MG63 (cell line): ENCODE measurements around the gene EDN3. TPM values are rescaled to one million over a fixed set of nuclear protein-coding genes. Genes with fewer than 3 reads are reported as not detected.

Experiments
- DNase-seq: peaks from one replicate; pipeline ENCODE4 v3.0.0-alpha.2; 2020
- H3K27me3 ChIP-seq: fragments of 250-450 bp; sonication (Bioruptor Pico); 2 replicates; pipeline ENCODE4 v1.5.1; 2020; ENCODE audit warnings: mild to moderate bottlenecking, moderate library complexity
- H3K36me3 ChIP-seq: fragments of 250-450 bp; sonication (Bioruptor Pico); 2 replicates; pipeline ENCODE4 v1.5.1; 2020; ENCODE audit warnings: mild to moderate bottlenecking, moderate library complexity
- H3K4me3 ChIP-seq: fragments of 250-450 bp; sonication (Bioruptor Pico); 2 replicates; pipeline ENCODE4 v1.5.1; 2020; ENCODE audit warnings: mild to moderate bottlenecking, moderate library complexity
- H3K9me3 ChIP-seq: fragments of 250-450 bp; sonication (Bioruptor Pico); 2 replicates; pipeline ENCODE4 v1.5.1; 2020; ENCODE audit warnings: mild to moderate bottlenecking, moderate library complexity
- total RNA-seq: library from RNA; depleted of rRNA; stranded (reverse); fragments of >200 nt; shearing (Covaris generic); gene quantifications from 2 replicates; pipeline ENCODE4 v1.2.3, GENCODE V29; 2014; ENCODE audit warnings: low replicate concordance

The EDN3 gene
- total RNA-seq, 1 experiment from 2014 or later, result not detected

DNA sequence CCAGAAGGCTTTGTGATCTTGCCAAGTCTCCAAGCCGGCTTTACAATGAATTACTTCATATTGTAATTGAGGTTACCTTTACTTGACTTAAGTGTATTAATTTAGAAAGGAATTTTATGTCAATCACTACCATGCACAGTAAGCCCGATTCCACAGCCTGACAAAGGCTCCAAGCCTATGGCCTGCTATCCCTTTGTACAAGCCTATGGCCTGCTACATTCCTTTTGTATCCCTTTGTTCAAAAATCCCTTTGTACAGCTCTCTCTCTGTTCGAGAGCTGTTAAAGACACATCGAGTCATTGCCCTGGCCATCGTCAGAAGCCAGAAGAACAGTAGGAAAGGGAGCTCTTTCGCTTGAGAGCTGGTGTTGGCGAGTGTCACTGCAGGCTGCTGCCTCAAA lies 2.7 kb upstream of the EDN3 start:
- no peak overlapping the region for H3K4me3 ChIP-seq
- peaks cover 38% of the 10 kb centered on the region for H3K27me3 ChIP-seq

DNA sequence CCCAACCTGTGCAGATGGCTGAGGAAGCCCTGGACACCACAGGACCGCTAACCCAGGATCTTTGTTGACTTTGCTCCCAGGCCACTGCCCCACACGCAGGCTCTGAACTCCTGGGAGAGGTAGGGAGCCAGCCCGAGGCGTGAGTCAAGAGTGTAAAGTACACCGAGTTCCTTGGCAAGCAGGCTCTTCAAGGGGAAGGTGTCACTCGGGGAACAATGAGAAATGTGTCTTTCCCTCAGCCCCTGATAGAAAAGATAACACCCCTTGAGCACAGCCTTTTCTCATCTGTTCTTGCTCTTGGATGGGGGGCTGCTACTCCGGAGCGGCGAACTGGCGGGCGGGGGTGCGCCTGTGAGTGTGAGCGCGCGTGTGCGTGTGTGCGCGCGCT lies 472 bp upstream of the EDN3 start:
- Histone ChIP-seq H3K27me3 (peaks cover 40% of the 10 kb centered on the region), H3K9me3 (no peaks in the 10 kb centered on the region), H3K4me3 (no peak overlapping the region), H3K36me3 (no peaks in the 10 kb centered on the region)
- no peak for DNase-seq

More for the DNA sequence above, 2.7 kb upstream of the EDN3 start:
- no peak for DNase-seq
- no peaks in the 10 kb centered on the region for H3K9me3 ChIP-seq
- H3K36me3 ChIP-seq, result no peaks in the 10 kb centered on the region

DNA sequence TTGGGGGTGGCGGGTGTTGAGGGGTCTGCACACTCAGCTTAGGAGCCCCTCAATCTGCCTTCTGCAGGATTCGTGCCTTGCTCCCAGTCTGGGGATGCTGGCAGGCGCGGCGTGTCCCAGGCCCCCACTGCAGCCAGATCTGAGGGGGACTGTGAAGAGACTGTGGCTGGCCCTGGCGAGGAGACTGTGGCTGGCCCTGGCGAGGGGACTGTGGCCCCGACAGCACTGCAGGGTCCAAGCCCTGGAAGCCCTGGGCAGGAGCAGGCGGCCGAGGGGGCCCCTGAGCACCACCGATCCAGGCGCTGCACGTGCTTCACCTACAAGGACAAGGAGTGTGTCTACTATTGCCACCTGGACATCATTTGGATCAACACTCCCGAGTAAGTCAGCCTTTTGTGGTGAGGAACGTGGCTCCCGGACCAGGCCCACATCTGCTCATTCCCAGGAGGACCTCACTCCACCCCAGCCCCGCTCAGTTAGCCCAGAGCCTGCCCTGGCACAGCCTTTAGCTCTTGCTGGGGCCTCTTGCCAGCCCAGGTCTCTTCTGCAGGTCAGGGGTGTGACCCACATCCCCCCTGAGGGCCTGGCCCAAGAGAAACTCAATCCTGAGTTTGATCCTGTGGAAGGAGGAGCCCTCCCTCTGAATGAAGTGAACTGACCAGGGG lies 1.1 kb downstream of the EDN3 start:
- Histone ChIP-seq H3K27me3 (peaks cover 34% of the 10 kb centered on the region), H3K4me3 (no peak overlapping the region), H3K36me3 (no peaks in the 10 kb centered on the region), H3K9me3 (no peaks in the 10 kb centered on the region)
- DNase-seq, result no peak

DNA sequence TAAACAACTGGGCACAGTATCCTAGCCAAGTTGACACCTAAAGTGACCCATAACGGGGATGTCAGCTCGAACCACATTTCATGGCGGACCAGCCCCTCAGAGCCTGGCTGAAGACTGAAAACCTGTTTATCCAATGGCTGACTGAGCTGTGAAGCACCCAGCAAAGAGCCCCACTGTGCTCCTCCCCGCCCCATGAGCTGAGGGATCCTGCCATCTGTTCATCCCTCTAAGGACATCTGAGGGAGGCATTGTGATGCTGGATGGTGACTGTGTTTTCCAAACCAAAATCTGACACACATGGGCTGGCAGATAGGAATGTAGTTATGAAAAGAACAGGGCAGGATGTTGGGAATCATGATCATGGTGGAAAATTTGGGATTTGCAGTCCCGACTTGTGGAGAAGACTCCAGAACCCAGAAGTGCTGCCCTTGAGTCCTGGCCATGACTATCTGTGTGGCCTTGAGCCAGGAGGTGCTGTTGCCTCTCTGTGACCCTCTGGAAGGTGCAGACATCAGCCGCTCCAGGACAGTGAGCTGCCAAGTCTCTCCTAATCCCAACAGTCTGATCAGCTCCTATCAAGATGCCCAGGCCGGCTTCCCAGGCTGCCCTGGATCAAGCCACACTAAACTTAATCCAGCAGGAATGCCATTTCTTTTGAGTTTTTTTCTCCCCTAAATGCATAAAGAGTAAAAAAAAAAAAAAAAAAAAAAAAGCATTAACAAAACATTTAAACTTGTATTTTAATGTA lies 5.7 kb downstream of the EDN3 start:
- H3K9me3 ChIP-seq, result no peaks in the 10 kb centered on the region
- H3K4me3 ChIP-seq, result no peak overlapping the region
- no peak for DNase-seq
- H3K36me3 ChIP-seq, result no peaks in the 10 kb centered on the region
- H3K27me3 ChIP-seq, result peaks cover 11% of the 10 kb centered on the region

DNA sequence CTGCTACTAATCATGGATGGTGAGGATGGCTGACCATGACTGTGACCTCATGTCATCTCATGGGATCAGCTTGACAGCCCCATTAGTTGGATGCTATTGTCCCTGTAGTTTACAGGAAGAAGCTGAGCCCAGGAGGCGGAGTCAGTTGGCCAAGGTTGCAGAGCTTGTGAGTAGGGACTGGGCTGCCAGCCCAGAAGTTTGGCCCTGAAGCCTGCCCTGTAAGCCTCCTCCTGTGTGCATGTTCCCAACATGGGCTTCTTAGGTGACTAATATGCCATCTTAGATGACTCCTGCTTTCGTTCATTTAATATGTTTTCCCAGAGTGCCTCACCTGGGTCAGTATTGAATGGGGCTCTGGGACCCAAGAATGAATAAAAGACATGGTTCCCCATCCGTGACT lies 6.9 kb downstream of the EDN3 start:
- peaks cover 4% of the 10 kb centered on the region for H3K27me3 ChIP-seq
- no peak overlapping the region for H3K4me3 ChIP-seq
- H3K36me3 ChIP-seq, result no peaks in the 10 kb centered on the region
- no peaks in the 10 kb centered on the region for H3K9me3 ChIP-seq
- DNase-seq, result peak; percentile 32

DNA sequence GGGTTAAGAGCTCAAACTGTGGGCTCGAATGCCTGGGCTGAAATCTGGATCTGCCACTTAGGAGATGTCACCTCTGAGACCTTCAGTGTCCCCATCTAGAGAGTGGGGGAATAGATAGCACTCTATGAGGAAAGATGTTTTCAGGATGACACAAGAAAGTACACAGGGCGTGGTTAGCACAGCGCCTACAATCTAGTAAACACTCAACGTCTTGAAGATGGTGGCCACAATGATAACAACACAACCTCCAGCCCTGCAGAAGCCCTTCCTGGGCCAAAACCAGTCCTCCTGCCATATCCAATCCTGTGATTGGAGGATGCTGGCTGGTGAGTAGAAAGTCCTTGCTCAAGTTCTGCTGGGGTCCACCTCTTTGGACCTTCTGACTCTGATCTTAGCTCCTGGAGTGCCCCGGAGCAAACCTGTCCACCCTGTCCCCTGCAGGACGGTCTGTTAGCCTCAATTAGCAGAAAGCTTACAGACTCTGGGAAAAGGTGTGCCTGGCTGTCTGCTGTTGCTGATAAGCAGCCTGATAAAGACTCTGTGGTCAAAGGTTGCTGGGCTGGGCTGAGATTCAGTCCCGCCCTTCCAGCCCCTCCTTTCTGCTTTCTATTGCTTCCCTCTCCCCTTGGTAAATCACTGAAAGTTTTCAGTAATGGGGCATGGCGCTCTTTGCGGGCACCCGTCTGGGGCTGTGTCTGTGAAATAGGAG lies 8.2 kb downstream of the EDN3 start:
- peaks cover 4% of the 10 kb centered on the region; the same call in 1 of the 2 replicates for H3K27me3 ChIP-seq
- no peak for DNase-seq
- no peaks in the 10 kb centered on the region for H3K9me3 ChIP-seq
- H3K4me3 ChIP-seq, result no peak overlapping the region
- no peaks in the 10 kb centered on the region for H3K36me3 ChIP-seq

DNA sequence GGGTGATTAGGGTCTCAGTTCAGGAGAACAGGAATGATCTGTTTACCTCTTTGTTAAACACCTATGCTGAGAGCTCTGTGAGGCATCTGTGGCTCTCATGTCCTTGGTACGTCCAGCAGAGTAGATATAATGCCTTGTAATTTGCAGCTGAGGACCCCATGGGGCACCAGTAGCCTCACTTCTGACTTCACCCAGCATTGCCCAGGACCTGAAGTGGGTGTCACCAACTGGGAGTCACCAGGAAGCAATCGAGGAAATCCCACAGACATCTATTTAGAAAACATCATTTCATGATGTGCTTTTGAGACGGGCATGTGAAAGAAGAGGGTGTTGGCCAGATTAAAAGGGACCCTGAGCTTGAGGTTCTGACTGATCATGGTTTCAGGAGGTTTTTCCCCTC lies 8.8 kb downstream of the EDN3 start:
- H3K9me3 ChIP-seq, result no peaks in the 10 kb centered on the region
- no peaks in the 10 kb centered on the region for H3K36me3 ChIP-seq
- no peak overlapping the region for H3K4me3 ChIP-seq
- DNase-seq, result no peak
- no peaks in the 10 kb centered on the region; the same call in 1 of the 2 replicates for H3K27me3 ChIP-seq

DNA sequence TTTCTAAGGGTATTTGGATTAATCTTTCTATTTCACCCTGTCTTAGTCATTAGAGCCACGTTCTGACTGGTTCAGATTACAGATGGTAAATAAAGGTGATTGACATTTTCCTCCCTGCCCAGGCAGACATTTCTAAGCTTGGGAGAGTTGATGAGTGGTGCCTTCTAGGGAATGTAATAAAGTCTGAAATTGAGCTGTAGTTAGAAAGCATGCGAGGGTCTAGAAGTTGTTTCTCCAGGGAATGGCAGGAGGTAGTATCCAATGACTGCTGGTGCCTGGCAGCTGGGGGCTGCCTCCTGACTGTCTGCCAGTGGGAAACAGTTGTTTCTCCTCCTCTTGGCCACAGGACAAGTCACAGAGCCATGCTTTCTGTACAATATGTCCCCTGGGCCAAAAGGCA lies 14.6 kb downstream of the EDN3 start:
- Histone ChIP-seq H3K27me3 (no peaks in the 10 kb centered on the region), H3K4me3 (no peak overlapping the region), H3K9me3 (no peaks in the 10 kb centered on the region), H3K36me3 (no peaks in the 10 kb centered on the region)
- no peak for DNase-seq

DNA sequence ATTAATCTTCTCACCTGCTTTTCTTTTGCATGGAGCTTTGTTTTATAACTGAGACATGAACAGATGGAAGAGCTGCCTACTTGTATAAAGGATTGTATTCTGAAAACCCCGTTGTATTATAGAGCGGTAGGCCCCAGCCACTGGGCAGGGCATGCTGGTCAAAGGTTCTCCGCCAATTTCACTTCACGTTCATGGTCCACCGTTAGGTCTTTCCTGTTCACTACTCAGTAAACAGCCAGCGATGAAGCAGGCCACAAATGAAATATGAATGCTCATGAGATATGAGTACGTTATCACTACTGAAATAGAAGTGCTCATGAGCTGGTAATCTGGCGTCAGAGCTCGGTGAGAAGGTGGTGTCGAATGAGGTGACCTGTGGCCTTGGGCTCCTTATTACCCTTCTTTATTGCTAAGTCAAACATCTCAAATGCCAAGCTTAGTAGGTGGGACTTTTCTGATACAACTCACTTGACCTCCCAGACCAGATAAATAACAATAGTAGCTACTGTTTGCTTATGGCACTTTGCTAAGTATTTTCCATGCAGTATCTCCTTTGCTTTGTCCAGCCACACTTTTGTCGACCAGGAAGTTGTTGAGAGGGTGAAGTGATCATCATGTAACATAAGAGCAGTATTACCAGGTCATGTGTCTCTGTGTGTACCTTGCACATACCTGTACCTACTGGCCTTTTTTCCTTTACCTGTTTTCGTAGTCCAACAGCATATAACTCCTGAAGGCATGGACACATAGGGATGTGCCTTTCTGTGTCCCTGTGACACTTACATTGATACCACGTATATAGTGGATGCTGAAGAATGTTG lies 16.7 kb downstream of the EDN3 start:
- H3K4me3 ChIP-seq, result no peak overlapping the region
- no peaks in the 10 kb centered on the region for H3K36me3 ChIP-seq
- DNase-seq, result no peak
- H3K9me3 ChIP-seq, result no peaks in the 10 kb centered on the region
- no peaks in the 10 kb centered on the region for H3K27me3 ChIP-seq

DNA sequence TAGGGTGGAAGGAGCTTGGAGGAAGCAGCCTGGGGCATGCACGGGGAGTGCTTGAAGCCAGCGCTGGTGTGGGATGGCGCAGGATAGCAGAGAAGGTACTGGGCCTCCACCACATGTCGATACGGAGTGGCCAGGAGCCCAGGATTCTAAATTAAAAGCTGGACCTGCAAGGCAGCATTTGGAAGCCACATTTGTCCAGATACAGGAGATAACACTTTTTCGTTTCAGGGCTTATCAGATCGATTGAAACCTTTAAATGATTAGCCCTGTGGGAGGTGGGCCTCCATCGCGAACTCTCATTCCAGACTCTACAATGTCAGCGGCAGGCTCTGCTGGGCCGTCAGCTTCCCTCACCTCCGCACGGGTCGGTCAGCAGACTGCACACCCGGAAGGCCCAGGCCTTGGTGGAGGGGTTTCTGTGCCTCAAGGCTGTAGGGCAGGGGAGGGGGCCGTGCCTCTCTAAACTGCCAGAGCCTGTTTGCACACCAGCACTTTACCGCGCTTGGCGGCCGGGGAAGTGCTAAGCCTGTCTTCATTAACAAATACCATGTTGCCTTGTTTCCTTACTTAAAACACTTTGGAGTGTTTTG lies 17.9 kb downstream of the EDN3 start:
- Histone ChIP-seq H3K4me3 (no peak overlapping the region), H3K36me3 (no peaks in the 10 kb centered on the region), H3K27me3 (no peaks in the 10 kb centered on the region), H3K9me3 (no peaks in the 10 kb centered on the region)
- no peak for DNase-seq

DNA sequence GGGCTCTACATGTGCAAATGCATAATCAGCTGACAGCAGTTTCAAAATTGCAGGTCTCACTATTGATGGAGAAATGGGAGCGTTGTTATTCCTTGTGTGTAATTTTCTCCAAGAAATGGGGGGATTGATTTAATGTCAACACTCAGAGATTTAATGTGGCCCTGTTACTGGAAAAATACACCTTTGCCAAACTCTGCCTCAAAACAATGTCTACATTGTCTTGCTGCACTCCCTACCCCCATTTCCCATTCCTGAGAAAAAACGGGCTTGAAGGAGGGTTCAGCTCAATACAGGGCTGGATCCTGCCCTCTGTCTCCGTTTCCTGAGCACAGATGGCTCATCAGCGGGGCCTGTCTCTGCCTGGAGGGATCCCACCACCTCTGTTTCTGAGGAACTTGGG lies 18.4 kb downstream of the EDN3 start:
- Histone ChIP-seq H3K27me3 (no peaks in the 10 kb centered on the region), H3K36me3 (no peaks in the 10 kb centered on the region), H3K4me3 (no peak overlapping the region), H3K9me3 (no peaks in the 10 kb centered on the region)
- no peak for DNase-seq

DNA sequence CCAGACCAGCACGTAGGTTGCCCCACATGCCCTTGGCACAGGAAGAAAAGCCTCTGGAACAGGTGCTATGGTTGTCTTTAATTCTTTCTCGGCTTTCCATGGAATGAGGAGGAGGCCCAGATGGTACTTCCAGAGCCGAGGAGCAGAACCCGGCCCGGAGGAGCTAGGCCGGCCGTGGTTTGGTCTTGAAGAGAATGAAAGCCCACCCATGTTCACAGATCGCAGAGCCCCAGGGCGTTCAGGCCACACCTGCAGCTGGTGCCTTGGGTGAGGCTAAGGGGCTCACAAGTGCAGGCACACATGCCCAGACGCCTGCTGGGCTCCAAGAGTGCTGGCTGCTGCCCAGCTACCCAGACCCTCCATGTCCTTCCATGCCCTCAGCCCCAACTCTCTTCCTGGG lies 20.0 kb downstream of the EDN3 start:
- no peak for DNase-seq
- Histone ChIP-seq H3K27me3 (no peaks in the 10 kb centered on the region), H3K36me3 (no peaks in the 10 kb centered on the region), H3K4me3 (no peak overlapping the region), H3K9me3 (no peaks in the 10 kb centered on the region)

DNA sequence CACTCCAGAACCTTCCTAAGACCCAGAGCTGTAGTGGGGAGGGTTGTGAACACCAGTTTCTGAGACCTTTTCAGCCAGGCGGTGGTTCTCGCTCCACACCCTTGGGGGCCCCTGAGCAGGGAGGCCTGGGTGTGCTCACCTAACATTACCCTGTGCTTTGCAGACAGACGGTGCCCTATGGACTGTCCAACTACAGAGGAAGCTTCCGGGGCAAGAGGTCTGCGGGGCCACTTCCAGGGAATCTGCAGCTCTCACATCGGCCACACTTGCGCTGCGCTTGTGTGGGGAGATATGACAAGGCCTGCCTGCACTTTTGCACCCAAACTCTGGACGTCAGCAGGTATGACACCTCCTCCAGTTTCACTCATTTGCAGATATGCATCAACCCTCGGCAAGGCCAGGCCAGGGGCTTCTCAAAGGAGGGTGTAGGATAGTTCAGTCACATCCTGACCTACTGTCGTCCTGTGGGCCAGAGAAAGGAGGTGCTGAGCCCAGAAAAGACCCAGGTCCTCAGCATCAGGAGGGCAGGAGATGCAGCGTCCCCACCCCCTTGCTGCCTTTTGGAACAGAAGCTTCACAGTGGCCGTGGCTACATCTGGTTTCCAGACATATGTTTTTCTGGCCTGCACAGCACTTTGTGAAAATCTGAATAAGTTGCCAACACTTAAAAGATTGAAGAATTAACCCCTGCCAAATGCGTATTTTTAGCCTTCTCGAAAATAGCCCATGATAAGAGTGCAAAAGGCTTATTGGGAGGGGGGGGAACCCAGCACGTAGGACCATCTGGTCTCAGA lies 20.6 kb downstream of the EDN3 start:
- DNase-seq, result no peak
- Histone ChIP-seq H3K27me3 (no peaks in the 10 kb centered on the region), H3K4me3 (no peak overlapping the region), H3K9me3 (no peaks in the 10 kb centered on the region), H3K36me3 (no peaks in the 10 kb centered on the region)

DNA sequence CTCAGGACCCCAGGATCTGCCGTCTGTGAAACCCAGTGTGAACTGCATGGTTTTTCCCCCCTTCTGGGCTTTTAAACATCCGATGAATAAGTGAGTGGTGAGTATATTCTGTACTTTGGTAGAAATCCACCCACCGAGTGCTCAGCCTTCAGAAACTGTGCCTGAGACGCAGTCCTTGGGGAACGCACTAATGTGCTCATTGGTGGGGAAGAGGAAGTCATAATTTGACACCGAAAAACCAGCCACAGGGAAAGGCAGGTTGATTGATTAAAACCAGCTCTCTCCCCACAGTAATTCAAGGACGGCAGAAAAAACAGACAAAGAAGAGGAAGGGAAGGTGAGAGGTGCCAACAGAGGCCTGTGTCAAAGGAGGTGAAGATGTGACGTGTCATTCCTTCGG lies 21.7 kb downstream of the EDN3 start:
- Histone ChIP-seq H3K27me3 (no peaks in the 10 kb centered on the region), H3K9me3 (no peaks in the 10 kb centered on the region), H3K4me3 (no peak overlapping the region), H3K36me3 (no peaks in the 10 kb centered on the region)
- no peak for DNase-seq

DNA sequence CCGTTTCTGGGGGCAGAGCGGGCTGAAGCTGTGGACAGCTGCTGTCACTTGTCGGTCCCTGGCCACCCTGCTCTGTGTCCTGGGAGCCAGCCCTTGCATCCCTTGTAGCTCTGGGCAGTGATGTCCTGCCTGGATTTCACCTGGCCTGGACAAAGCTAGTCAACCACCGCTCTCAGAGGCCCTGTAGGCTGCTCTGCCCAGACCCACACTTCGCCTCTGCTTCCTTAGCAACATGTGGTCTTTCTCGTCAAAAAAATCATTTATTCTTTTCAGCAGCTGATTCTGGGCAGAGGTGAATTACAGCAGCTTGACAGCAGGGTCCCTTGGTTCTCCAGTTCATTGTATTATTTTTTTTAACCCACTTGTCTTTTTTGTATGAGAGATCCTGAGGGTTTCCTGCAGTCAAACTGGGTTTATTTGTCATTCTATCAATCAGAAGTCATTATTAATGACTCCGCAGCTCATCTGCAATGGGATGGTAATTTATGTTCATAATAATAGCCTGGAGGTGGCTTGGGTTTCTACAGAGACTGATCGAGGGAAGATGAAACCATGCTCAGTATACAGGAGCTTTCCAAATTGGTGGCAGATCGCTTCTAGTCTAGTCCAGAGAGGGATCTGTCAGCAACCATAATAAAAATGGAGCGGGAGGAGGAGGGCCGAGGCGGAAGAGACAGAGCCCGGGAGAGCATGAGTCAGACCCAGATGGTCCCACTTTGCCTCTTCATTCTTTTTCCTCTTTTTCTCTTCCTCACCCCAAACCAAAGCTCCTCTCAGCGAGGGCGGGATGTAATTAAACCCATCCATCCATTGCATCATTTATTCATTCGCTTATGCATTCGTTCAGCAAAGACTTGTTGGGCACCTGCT lies 22.4 kb downstream of the EDN3 start:
- no peaks in the 10 kb centered on the region for H3K9me3 ChIP-seq
- H3K4me3 ChIP-seq, result no peak overlapping the region
- no peak for DNase-seq
- H3K36me3 ChIP-seq, result no peaks in the 10 kb centered on the region
- H3K27me3 ChIP-seq, result no peaks in the 10 kb centered on the region
